K562 (cell line): ENCODE data around the gene SAA2. TPM values are rescaled to one million over a fixed set of nuclear protein-coding genes. Genes with fewer than 3 reads are reported as not detected.
"Not testable (repeated sequence)": the region's sequence is repeated elsewhere in the genome, so short reads cannot be mapped to it uniquely, and the experiment has no call there.

Experiments used
- ATAC-seq: fragments of 200-7000 bp; cut with Tn5 transposase; 3 replicates; pipeline ENCODE4 v1.9.1; 2020; ENCODE audit warnings: moderate library complexity
- BruUV-seq: library from RNA; stranded (reverse); fragments of 400-500 nt; replicated peaks from 2 replicates; lab custom pipeline; 2021; lab: Mats Ljungman, UMichigan
- CTCF ChIA-PET: fragments of 300-600 bp; formaldehyde crosslinking; extraction: SDS; loops from one replicate; lab custom pipeline; 2021; ENCODE audit warnings: low intra/inter-chr PET ratio; lab: Yijun Ruan, JAX
- POLR2A ChIA-PET: fragments of 300-600, 350-650 bp; sonication (Branson Sonifier 250); formaldehyde crosslinking; extraction: SDS; loops from one replicate; lab custom pipeline; 2021; ENCODE audit warnings: antibody characterized with exemption, inconsistent platforms; lab: Yijun Ruan, JAX
- DNase-seq, 4 experiments: peaks; one replicate each; pipeline versions ENCODE4 v3.0.0 to v3.0.0-alpha.2; 2011 to 2018; ENCODE audit warnings: low spot score in 3 of 4, mixed read lengths in 3 of 4; ENCODE audit errors: extremely low read depth in 1 of 4
- FAIRE-seq: peaks from 2 replicates; lab custom pipeline; 2011; peaks lifted over from hg19 to GRCh38; lab: Jason Lieb, UNC
- H2AFZ ChIP-seq: 2 replicates; pipeline ENCODE4 v1.6.0; 2011; ENCODE audit warnings: low read depth, low read length, control low read depth, inconsistent platforms
- H3K27ac ChIP-seq: fragments of 200-600 bp; 3 replicates; pipeline ENCODE4 v1.8.0; 2011; ENCODE audit warnings: low read depth, mild to moderate bottlenecking, control low read depth, inconsistent platforms, low read length, moderate library complexity, mixed read lengths; ENCODE audit errors: extremely low read depth
- H3K27me3 ChIP-seq, 2 experiments: fragments of 300-600 bp in 1 of 2; 2 replicates in 1 of 2; 3 replicates in 1 of 2; pipeline versions ENCODE4 v1.6.0 to v1.8.0; 2011; ENCODE audit warnings: inconsistent platforms in 2 of 2, low read length in 2 of 2, mild to moderate bottlenecking in 1 of 2, mixed read lengths in 1 of 2, moderate library complexity in 1 of 2; ENCODE audit not compliant: control insufficient read depth in 2 of 2, insufficient read depth in 2 of 2
- H3K36me3 ChIP-seq: fragments of 300-600 bp; 3 replicates; pipeline ENCODE4 v1.8.0; 2011; ENCODE audit warnings: mild to moderate bottlenecking, low read length, inconsistent platforms; ENCODE audit not compliant: control insufficient read depth, insufficient read depth
- H3K4me1 ChIP-seq, 2 experiments: fragments of 200-600 bp in 1 of 2; replicated peaks in 1 of 2; 2 replicates in 1 of 2; 3 replicates in 1 of 2; pipeline versions ENCODE4 v1.5.1 to v1.8.0; 2011; ENCODE audit warnings: inconsistent platforms in 2 of 2, low read length in 2 of 2, mild to moderate bottlenecking in 1 of 2, mixed read lengths in 1 of 2, moderate library complexity in 1 of 2; ENCODE audit not compliant: control insufficient read depth in 2 of 2, insufficient read depth in 2 of 2
- H3K4me2 ChIP-seq: 2 replicates; pipeline ENCODE4 v1.6.1; 2011; ENCODE audit warnings: low read length, control low read depth, inconsistent platforms, mixed read lengths; ENCODE audit not compliant: insufficient read depth
- H3K4me3 ChIP-seq: fragments of 200-600 bp; sonication (generic), shearing (Covaris generic); 2 replicates; pipeline ENCODE4 v1.5.1; 2016; ENCODE audit warnings: control low read depth, inconsistent platforms
- H3K79me2 ChIP-seq: fragments of 200-600 bp; 3 replicates; pipeline ENCODE4 v1.8.0; 2011; ENCODE audit warnings: low read length, inconsistent platforms; ENCODE audit not compliant: control insufficient read depth, insufficient read depth
- H3K9ac ChIP-seq, 2 experiments: 2 replicates each; pipeline versions ENCODE4 v1.6.0 to v1.6.1; 2011; ENCODE audit warnings: low read depth in 2 of 2, low read length in 2 of 2, control low read depth in 1 of 2, inconsistent platforms in 1 of 2, mild to moderate bottlenecking in 1 of 2, mixed read lengths in 1 of 2; ENCODE audit not compliant: insufficient read depth in 1 of 2
- H3K9me1 ChIP-seq: one replicate; pipeline ENCODE4 v1.6.0; 2011; ENCODE audit warnings: inconsistent platforms, mild to moderate bottlenecking, low read length, moderate library complexity; ENCODE audit not compliant: control insufficient read depth, insufficient read depth
- H3K9me3 ChIP-seq: replicated peaks from 2 replicates; pipeline ENCODE4 v1.5.1; 2011; ENCODE audit warnings: low read depth, low read length, inconsistent platforms; ENCODE audit not compliant: control insufficient read depth, insufficient read depth
- H4K20me1 ChIP-seq: replicated peaks from 2 replicates; pipeline ENCODE4 v1.6.1; 2011; ENCODE audit warnings: low read length, inconsistent platforms, mixed read lengths; ENCODE audit not compliant: control insufficient read depth, insufficient read depth
- CBX5 ChIP-seq: IDR thresholded peaks from 2 replicates; pipeline ENCODE4 v1.6.1; 2014; ENCODE audit warnings: low read depth, borderline replicate concordance
- EP300 ChIP-seq: IDR thresholded peaks from 2 replicates; pipeline ENCODE4 v1.6.1; 2012; ENCODE audit warnings: low read length, improper control_type of control experiment
- NUFIP1 ChIP-seq: fragments of 450-650 bp; IDR thresholded peaks from 2 replicates; pipeline ENCODE4 v1.6.1; 2018; ENCODE audit not compliant: partially characterized antibody
- RBM25 ChIP-seq: fragments of 200-400 bp; formaldehyde crosslinking; IDR thresholded peaks from 2 replicates; pipeline ENCODE4 v1.6.1; 2018; ENCODE audit warnings: low read length, low read depth, moderate library complexity; ENCODE audit not compliant: severe bottlenecking
- TRIM28 ChIP-seq: fragments of 450-650 bp; IDR thresholded peaks from 2 replicates; pipeline ENCODE4 v1.6.1; 2017
- WHSC1 ChIP-seq: IDR thresholded peaks from one replicate; pipeline ENCODE4 v1.6.1; 2012; ENCODE audit warnings: low read length, control low read depth, inconsistent platforms
- ZNF551 ChIP-seq: fragments of 250-450 bp; sonication (Bioruptor Pico); IDR thresholded peaks from 2 replicates; pipeline ENCODE4 v1.5.0; 2021; ENCODE audit warnings: mild to moderate bottlenecking, moderate library complexity
- WGBS: fragments of 100-300 bp; shearing (Covaris generic); methylation state at CpG from one replicate; pipeline ENCODE4 v1.1.6; 2016; ENCODE audit warnings: low coverage, mixed read lengths; ENCODE audit not compliant: insufficient coverage; ENCODE audit errors: missing lambda C conversion rate; 5-methylcytosine and 5-hydroxymethylcytosine counted together
- in situ Hi-C: fragments of 300-500 bp; cut with MboI; formaldehyde crosslinking; loops from 4 replicates; pipeline ENCODE4 v1.15.0; 2018; ENCODE audit warnings: inconsistent platforms, mixed read lengths
- intact Hi-C: fragments of 100-400 bp; cut with micrococcal nuclease; formaldehyde crosslinking; loops from 2 replicates; pipeline ENCODE4 v1.14.2; 2022
- polyA plus RNA-seq, 8 experiments: library from polyadenylated mRNA; depleted of rRNA in 4 of 8; stranded (reverse) in 5 of 8; unstranded in 3 of 8; fragments of >200 nt; fragmentation: Nextera tagmentation in 2 of 8; fragmentation: Illumina TruSeq in 1 of 8; extraction: Ambion mirVana in 2 of 8; extraction: Trizol in 1 of 8; gene quantifications; 2 replicates each; pipeline versions ENCODE4 v1.2.1 to v1.2.3, GENCODE V29; 2011 to 2014; ENCODE audit warnings: inconsistent platforms in 1 of 8, missing spikeins in 1 of 8
- total RNA-seq, 7 experiments: library from RNA; depleted of rRNA in 6 of 7; stranded (reverse); fragments of >200 nt in 6 of 7; fragmentation: Illumina TruSeq in 2 of 7; extraction: Trizol in 2 of 7; gene quantifications; 2 replicates each; pipeline versions ENCODE4 v1.2.1 to v1.2.3, GENCODE V29; 2011 to 2021; ENCODE audit warnings: low replicate concordance in 1 of 7
- TF ChIP-seq, protein P1 (sequence below): IDR thresholded peaks from 3 replicates; pipeline ENCODE4 v1.6.1; 2011; ENCODE audit warnings: borderline replicate concordance, mild to moderate bottlenecking, moderate library complexity; ENCODE audit not compliant: insufficient read length; ENCODE audit errors: extremely low read depth

Gene SAA2
- total and polyA plus RNA-seq, 9 of the 15 experiments (the other 6 are each of a cell fraction or from before 2014, with no cell fraction given), result 4.6 TPM; not detected in 8

DNA sequence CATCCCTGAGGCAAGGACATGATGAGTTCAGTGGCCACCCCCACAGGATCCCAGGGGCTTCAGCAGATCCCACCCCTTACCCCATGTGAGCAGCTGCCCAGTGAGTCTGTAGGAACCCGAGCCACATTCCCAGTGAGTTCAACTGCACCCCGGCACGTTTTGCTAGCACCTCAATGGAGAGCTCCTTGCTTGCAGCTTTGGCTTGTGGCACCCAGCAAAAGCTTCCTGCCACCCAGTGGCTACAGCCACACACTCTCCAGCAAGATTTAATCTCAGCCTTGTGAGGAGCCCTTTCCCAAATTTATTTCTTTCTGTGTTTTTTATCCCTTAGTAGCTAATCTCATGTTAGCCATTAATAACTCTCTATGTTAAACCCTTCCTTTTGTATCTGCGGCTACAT, 21.6 kb upstream of the SAA2 start:
- no peak overlapping the region for H2AFZ ChIP-seq
- no peaks in the 10 kb centered on the region for H3K79me2 ChIP-seq
- H3K36me3 ChIP-seq, result no peaks in the 10 kb centered on the region
- peaks cover 15 to 29% of the 10 kb centered on the region in 2 experiments; a peak in 4 of 5 replicates for H3K27me3 ChIP-seq
- in situ Hi-C loops, result no loop called here
- TF ChIP-seq EP300 (no peak), WHSC1 (no peak), TRIM28 (no peak), CBX5 (no peak), RBM25 (no peak), NUFIP1 (no peak), ZNF551 (no peak)
- TF ChIP-seq, protein P1, sequence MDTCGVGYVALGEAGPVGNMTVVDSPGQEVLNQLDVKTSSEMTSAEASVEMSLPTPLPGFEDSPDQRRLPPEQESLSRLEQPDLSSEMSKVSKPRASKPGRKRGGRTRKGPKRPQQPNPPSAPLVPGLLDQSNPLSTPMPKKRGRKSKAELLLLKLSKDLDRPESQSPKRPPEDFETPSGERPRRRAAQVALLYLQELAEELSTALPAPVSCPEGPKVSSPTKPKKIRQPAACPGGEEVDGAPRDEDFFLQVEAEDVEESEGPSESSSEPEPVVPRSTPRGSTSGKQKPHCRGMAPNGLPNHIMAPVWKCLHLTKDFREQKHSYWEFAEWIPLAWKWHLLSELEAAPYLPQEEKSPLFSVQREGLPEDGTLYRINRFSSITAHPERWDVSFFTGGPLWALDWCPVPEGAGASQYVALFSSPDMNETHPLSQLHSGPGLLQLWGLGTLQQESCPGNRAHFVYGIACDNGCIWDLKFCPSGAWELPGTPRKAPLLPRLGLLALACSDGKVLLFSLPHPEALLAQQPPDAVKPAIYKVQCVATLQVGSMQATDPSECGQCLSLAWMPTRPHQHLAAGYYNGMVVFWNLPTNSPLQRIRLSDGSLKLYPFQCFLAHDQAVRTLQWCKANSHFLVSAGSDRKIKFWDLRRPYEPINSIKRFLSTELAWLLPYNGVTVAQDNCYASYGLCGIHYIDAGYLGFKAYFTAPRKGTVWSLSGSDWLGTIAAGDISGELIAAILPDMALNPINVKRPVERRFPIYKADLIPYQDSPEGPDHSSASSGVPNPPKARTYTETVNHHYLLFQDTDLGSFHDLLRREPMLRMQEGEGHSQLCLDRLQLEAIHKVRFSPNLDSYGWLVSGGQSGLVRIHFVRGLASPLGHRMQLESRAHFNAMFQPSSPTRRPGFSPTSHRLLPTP, result no peak
- H3K9me1 ChIP-seq, result no peaks in the 10 kb centered on the region
- no peaks in the 10 kb centered on the region for H3K9me3 ChIP-seq
- ChIA-PET CTCF (no interaction called here), POLR2A (interaction anchor here (0.7 kb wide), 1 partner anchor 9 kb away, joined by 3 read pairs; no protein-coding TSS in a partner anchor)
- H4K20me1 ChIP-seq, result no peaks in the 10 kb centered on the region
- no peak overlapping the region for H3K4me2 ChIP-seq
- ATAC-seq (no peak), DNase-seq (no peak), FAIRE-seq (no peak)
- no peaks in the 10 kb centered on the region; a peak in 1 of 5 replicates for H3K4me1 ChIP-seq
- BruUV-seq, result no TSS peak
- H3K4me3 ChIP-seq, result no peak overlapping the region
- H3K9ac ChIP-seq, result no peak overlapping the region
- WGBS, result 10% methylated on average over 4 of the region's 4 CpGs
- intact Hi-C loops, result no loop called here
- H3K27ac ChIP-seq, result no peak overlapping the region

DNA sequence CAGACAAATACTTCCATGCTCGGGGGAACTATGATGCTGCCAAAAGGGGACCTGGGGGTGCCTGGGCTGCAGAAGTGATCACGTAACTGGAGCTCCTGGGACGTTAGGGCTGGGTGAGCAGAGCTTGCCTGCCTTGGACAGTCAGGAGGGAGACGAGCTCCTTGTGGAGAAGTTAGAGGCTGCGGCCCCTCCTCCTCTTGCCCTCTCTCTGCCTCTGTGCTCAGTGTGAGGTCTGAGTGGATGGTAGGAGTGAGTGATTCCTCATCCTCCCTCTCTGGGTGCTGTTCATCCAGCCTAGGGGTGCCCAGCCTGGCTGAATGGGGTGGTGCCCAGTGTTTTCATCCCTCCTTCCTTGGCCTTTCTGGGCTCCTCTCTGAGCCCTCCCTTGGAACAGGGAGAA, 20.8 kb upstream of the SAA2 start:
- H3K36me3 ChIP-seq, POLR2A ChIA-PET, FAIRE-seq, H3K4me3 ChIP-seq, intact Hi-C loops, H3K4me2 ChIP-seq, H3K4me1 ChIP-seq, H4K20me1 ChIP-seq, H3K27ac ChIP-seq, H3K79me2 ChIP-seq, H3K9ac ChIP-seq, ATAC-seq, H2AFZ ChIP-seq, H3K9me3 ChIP-seq, BruUV-seq, DNase-seq, H3K9me1 ChIP-seq, in situ Hi-C loops: not testable (repeated sequence)
- peaks cover 15 to 30% of the 10 kb centered on the region in 2 experiments; a peak in 4 of 5 replicates for H3K27me3 ChIP-seq
- WGBS, result 0% methylated on average over 1 of the region's 5 CpGs
- CTCF ChIA-PET, result interaction anchor here (0.5 kb wide), 1 partner anchor 459 kb away, joined by 3 read pairs; no protein-coding TSS in a partner anchor
